COR-L47 (cell line): ENCODE results near the gene KIF3C.
A peak's percentile ranks its signal among the peaks of the same experiment; 100 is the strongest.
"Not testable (repeated sequence)": the region's sequence is repeated elsewhere in the genome, so short reads cannot be mapped to it uniquely, and the experiment has no call there.

Source experiments
- DNase-seq: peaks from one replicate; lab custom pipeline; 2025; lab: John Stamatoyannopoulos, UW

KIF3C gene

DNA sequence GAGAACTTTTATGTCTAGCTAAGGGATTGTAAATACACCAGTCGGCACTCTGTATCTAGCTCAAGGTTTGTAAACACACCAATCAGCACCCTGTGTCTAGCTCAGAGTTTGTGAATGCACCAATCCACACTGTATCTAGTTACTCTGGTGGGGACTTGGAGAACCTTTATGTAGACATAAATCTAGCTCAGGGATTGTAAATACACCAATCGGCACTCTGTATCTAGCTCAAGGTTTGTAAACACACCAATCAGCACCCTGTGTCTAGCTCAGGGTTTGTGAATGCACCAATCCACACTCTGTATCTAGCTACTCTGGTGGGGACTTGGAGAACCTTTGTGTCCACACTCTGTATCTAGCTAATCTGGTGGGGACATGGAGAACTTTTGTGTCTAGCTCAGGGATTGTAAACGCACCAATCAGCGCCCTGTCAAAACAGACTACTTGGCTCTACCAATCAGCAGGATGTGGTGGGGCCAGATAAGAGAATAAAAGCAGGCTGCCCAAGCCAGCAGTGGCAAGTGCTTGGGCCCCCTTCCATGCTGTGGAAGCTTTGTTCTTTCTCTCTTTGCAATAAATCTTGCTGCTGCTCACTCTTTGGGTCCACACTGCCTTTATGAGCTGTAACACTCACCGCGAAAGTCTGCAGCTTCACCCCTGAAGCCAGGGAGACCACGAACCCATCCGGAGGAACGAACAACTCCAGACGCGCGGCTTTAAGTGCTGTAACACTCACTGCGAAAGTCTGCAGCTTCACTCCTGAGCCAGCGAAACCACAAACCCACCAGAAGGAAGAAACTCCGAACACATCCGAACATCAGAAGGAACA lies 66.1 kb downstream of the KIF3C start:
- DNase-seq = not testable (repeated sequence)

DNA sequence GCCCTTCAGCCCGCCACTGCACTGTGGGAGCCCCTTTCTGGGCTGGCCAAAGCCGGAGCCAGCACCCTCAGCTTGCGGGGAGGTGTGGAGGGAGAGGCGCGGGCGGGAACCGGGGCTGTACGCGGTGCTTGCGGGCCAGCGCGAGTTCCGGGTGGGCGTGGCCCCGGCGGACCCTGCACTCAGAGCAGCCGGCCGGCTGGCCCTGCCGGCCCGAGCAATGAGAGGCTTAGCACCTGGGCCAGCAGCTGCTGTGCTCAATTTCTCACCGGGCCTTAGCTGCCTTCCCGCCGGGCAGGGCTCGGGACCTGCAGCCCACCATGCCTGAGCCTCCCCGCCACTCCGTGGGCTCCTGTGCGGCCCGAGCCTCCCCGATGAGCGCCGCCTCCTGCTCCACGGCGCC lies 66.9 kb downstream of the KIF3C start:
- not testable (repeated sequence) for DNase-seq

DNA sequence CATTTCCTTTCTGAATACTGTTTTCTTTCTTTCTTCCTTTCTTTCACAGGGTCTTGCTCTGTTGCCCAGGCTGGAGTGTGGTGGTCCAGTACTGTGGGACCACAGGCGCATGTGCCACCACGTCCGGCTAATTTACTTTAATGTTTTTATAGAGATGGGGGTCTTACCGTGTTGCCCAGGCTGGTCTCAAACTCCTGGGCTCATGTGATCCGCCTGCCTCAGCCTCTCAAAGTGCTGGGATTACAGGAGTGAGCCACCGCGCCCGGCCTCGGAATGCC lies 68.7 kb downstream of the KIF3C start:
- not testable (repeated sequence) for DNase-seq

DNA sequence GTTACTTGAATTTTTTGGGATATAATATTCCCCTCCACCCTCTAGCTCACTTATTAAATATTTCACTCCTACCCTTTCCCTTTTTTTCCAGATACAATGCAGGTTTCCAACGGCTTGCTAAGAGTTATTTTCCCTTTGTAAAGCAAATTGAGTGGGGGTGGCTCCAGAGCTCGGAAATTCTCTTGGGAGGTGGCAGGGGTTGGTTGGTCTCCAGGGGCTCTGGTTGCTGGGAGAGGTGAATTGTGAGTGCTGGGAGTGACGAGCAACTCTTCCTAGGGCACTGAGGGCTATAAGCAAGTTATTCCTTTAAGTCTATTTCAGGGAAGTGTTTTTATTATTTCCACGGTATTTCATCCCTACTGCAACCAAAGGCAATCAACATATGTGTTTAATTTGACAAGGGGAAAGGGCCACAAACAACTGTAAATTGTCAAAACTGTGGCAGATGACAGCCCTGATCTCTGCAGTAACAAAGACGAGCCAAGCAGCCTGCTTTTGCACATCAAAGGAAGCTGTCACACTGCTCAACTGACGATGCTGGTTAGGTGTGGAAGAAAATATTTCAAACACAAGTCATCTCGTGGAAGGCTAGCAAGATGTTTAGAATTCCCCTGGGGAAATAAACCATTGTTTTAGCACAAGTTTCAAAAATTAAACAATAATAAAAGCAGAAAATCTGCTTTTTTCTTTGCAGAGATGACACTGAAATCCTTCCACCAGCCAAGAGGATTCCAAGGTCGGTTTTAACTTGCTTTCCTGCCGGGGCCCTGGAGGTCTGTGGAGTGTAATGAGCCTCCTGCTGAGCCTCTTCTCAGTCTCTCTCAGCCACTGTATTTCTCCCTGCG lies 69.2 kb downstream of the KIF3C start:
- DNase-seq = no peak

DNA sequence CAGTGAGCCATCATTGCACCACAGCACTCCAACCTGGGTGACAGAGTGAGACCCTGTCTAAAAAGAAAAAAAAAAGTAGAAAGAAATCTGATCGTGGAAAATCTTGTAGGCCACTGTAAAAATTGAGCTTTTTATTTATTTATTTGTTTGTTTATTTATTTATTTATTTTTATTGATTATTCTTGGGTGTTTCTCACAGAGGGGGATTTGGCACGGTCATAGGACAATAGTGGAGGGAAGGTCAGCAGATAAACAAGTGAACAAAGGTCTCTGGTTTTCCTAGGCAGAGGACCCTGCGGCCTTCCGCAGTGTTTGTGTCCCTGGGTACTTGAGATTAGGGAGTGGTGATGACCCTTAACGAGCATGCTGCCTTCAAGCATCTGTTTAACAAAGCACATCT lies 72.7 kb downstream of the KIF3C start:
- DNase-seq = not testable (repeated sequence)

DNA sequence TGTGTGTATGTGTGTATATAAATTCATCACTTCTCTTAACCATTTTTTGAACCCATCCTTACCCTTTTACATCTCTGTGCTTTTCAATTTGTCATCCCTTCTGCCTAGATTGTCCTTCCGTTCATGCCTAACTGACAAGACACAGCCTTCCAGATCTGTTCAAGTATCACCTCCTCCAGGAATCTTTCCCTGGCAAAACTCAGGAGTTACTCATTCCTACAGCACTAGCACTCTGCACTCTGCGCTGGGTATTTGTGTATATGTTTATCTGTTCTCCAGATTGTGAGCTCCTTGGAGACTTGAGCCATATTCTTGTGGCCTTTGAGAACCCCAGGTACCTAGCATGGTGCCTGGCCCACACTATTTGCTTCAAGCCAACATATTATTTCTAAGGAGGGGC lies 77.2 kb downstream of the KIF3C start:
- DNase-seq = no peak

DNA sequence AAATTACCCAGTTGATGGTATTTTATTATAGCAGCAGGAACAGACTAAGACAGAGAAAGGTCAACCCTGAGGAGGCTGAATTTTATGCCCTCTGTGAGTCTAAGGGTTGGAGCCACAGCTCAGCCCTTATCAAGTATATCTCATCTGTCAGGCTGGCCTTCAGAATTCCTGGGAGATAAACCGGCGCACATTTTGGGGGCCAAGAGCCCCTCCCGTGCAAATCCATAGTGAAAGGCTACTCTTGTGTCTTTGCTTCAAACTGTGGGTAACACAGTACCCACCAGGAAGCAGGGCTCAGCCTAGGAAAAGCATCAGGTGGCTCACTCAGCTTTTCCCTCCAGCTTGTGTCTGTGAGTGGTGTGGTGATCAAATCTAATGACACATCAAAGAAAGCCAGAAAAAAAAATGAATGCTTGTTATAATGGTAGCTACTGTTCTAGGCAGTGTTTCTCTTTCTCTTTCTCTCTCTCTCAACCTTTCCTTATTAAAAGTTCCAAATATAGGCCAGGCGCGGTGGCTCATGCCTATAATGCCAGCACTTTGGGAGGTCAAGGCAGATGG lies 79.0 kb downstream of the KIF3C start:
- no peak for DNase-seq

DNA sequence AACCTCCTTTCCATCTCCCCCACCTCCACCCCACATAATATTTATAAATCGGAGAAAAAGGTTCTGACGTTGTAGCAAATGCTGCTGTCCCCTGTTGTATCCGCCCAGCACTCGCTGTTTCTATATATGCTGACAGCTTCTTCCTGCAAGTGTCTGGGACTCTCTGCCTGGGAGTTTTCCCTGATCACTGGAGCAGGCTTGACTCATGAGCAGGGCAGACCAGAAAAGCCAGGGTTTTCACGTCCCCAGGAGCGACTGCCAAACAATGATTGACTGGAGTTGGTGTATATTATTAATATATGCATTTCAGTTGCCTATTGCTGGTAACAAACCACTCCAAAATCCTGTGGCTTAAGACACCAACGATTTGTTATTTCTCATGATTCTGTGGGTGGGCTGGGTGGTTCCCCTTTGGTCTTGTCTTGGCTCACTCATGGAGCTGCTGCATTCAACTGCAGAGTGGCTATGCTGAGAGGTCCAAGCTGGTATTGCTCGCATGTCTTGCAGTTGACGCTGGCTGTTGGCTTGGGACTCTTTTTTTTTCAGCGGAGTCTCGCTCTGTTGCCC lies 82.8 kb downstream of the KIF3C start:
- no peak for DNase-seq

DNA sequence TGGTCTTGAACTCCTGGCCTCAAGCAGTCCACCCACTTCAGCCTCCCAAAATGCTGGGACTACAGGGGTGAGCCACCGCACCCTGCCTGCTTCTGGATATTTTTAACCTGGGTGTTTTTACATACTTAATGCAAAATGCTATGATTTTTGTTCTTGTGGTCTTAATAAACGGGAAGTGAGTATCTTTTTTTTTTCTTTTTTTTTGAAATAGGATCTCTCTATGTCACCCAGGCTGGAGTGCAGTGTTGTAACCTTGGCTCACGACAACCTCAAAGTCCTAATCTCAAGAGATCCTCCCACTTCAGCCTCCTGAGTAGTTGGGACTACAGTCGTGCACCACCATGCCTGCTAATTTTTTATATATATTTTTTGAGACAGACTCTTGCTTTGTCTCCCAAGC lies 84.8 kb downstream of the KIF3C start:
- no peak for DNase-seq

DNA sequence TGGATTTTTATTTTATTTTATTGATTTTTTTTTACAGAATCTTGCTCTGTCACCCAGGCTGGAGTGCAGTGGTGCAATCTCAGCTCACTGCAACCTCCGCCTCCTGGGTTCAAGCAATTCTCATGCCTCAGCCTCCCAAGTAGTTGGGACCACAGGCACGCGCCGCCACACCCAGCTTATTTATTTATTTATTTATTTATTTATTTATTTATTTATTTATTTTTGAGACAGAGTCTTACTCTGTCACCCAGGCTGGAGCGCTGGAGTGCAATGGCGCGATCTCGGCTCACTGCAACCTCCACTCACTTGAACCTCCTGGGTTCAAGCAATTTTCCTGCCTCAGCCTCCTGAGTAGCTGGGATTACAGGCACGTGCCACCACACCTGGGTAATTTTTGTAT lies 86.0 kb downstream of the KIF3C start:
- not testable (repeated sequence) for DNase-seq

DNA sequence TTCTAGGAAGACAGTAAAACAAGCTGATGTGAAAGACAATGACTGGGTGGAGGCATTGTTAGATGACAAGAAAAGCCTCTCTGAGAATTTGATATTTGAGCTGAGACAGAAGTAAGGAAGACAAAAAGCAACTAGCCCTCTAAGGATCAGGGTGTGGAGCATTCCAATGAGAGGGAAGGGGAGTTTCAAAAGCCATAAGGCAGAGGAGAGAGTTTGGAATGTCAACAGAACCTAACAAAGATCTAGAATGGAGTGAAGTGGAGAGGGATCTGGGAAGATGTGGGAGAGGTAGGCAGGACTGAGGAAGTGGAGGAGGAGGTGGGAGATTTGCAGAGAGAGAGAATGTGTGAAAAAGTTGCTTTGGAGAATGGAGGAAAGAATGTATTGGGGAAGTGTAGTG lies 86.7 kb downstream of the KIF3C start:
- DNase-seq = no peak

DNA sequence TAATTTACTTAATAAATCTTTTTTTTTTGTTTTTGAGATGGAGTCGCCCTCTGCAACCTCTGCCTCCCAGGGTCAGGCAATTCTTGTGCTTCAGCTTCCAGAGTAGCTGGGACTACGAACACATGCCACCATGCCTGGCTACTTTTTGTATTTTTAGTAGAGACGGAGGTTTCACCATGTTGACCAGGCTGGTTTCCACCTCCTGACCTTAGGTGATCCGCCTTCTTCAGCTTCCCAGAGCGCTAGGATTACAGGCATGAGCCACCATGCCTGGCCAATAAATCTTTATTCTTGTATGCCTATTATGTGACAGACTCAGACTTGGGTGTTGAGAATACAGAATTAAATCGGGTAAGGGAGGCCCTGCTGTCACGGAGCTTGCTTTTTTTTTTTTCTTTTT lies 87.3 kb downstream of the KIF3C start:
- no peak for DNase-seq

DNA sequence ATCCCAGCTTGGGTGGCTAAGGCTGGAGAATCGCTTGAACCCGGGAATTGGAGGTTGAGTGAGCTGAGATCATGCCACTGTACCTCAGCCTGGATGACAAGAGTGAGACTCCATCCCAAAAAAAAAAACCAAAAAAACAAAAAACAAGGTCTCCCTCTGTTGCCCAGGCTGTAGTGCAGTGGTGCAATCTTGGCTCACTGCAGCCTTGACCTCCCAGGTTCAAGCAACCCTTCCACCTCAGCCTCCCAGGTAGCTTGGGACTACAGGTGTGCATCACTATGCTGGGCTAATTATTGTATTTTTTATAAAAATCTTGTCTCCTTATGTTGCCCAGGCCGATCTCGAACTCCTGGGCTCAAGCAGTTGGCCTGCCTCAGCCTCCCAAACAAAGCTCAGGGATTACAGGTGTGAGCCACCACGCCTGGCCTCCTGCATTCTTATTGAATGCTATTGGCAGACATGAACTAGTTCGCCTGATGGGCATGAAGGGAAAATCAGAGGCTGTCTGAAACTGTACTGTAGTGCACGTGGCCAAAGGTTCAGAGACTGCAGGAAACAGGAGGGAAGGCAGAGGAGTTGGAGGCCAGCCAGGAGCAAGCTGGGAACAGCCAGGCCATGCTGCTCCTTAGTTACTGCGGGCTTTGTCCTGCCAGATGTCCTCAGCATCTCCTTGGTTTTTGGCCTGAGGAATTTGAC lies 88.0 kb downstream of the KIF3C start:
- peak; percentile 30 for DNase-seq

DNA sequence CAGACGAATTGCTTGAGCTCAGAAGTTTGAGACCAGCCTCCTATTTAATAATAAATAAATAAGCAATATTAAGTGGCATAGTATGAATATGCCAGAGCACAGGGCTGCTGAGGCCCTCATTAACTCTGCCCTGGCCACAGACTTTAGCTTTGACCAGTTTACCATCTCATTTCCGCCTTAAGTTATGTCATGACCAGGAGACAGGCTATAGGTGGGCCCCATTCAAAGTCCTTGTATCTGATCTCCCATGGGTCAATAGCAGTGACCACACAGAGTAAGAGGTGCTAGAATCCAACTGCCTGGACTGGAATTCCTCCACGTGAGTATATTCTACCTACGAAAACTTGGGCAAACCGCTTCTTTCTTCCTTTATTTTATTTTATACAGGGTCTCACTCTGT lies 90.6 kb downstream of the KIF3C start:
- DNase-seq = no peak

DNA sequence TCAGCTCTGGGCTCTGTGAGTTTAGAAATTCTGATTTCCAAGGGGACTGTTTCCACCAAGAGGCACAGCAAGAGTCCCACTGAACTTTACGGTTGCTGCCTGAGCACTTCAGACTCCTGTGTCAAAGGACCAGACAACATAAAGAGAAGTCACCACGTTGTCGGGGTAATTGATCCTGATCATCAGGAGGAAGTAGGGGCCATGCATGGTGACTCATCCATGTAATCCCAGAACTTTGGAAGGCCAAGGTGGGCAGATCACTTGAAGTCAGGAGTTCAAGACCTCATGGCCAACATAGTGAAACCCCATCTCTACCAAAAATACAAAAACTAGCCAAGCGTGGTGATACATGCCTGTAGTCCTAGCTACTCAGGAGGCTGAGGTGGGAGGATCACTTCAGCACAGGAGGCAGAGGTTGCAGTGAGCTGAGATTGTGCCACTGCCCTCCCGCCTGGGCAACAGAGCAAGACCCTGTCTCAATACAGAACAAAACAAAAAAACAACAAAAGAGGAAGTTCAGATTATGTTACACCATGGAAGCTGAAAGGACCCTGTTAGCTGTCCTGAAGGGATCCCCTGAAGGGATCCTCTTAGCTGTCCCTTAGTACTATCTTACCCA lies 94.6 kb downstream of the KIF3C start:
- no peak for DNase-seq

DNA sequence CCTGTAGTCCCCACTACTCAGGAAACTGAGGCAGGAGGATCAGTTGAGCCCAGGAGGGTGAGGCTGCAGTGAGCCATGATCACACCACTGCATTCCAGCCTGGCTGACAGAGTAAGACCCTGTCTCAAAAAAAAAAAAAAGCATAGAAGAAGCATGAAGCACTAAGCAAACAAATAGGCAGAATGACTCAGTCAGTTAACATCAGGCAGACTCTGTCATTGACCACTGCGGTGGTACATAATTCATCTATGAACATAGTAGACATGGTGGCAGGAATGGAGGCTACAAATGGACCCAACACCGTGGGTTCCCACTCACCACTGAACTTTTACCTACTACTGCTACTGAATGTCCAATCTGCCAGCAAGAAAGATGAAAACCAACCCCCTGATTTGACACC lies 96.4 kb downstream of the KIF3C start:
- DNase-seq = no peak

DNA sequence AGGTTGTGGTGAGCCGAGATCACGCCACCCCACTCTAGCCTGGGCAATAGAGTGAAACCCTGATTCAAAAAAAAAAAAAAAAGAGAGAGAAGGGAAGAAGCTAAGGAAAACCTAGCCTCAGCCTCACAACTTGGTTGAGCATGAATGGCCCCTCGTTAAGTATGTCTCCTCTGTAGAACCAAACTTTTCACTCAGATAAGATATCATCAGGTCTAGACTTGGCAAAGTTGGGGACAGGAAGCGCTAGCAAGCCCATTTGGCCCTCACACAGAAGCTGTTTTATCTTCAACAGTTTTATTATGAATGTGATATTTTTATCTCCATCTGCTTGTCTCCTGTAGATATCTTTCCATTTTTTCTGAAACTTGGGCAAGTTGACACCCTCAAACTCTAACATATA lies 100.5 kb downstream of the KIF3C start:
- no peak for DNase-seq

DNA sequence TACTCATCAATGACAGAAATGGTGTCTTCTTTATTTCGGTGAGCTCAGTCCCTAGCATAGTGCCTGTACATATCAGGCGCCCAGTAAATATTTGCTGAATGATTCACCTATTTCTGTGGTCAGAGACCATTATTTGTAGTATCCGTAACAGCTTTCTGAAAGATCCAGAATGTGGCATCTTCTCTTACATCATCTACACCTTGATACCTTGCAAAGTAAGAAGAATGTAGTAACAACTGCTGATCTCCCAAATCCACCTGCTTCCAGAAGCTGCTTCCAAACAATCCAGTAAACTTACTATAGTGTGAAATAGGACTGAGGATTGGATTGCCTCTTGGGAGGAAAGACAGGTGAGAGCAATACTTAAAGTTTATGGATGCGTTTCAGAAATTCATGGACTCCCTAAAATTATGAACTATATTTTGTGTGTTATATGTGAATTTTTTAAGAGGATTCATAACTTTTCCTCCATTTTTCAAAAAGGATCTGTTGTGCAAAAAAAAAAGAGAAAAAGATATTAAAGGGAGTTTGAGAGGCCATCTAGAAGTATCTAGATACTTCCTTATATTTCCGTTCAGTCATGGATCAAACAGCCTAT lies 103.1 kb downstream of the KIF3C start:
- no peak for DNase-seq

DNA sequence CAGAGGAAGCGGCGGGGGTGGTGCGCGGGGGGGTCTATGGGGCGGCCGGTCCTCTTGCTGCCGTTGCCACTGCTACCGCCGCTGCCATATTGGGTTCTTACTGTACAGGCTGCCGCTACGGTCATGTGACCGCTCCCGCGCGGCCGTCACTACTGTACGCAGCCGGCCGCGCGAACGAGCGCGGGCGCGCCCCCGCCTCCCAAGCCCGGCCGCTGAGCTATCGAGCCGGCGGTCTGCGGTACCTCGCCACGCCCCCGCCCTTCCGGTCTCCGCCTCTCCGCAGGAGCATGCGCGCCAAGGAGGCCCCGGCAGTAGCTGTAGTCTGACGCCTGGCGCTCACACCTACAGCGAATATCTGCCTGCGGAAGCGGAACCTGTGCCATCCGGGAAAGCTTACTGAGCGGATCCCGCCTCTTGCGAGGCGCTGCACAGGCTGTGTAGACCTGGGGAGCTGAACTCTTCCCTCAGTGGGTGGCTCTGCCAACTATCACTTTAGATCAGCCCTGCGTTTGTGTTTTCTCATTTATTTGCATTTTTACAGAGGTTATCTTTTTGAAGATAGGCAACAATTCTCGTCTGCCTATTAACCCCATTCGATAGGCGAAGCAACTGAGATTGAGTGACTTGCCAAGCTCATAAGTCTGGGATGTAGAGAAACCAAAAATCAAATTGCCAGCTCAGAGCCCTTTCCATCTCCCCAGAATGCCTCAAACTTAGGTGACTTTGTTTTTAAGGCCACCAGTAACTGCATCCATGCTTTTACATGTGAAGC lies 103.8 kb downstream of the KIF3C start, which contains the start of gene ASXL2:
ASXL2 (minus strand) TSS at position 127 of the 772 bp plus-strand sequence. CDS start 265 bp downstream, outside the sequence.
- peak; percentile 97 for DNase-seq
